HG02970 (cell line): Measurements from ENCODE around the gene MTG1.
"Not testable (repeated sequence)": the region's sequence is repeated elsewhere in the genome, so short reads cannot be mapped to it uniquely, and the experiment has no call there.

Source experiments
- ATAC-seq: cut with Tn5 transposase; IDR thresholded peaks from one replicate; pipeline ENCODE4 v1.9.1; 2021; ENCODE audit warnings: mild to moderate bottlenecking, moderate library complexity, moderate number of reproducible peaks; ENCODE audit not compliant: unreplicated experiment, low FRiP score

MTG1 gene

GRCh38 chr10:133358162-133358924 is 35.6 kb upstream of the MTG1 start:
- ATAC-seq: no peak

DNA sequence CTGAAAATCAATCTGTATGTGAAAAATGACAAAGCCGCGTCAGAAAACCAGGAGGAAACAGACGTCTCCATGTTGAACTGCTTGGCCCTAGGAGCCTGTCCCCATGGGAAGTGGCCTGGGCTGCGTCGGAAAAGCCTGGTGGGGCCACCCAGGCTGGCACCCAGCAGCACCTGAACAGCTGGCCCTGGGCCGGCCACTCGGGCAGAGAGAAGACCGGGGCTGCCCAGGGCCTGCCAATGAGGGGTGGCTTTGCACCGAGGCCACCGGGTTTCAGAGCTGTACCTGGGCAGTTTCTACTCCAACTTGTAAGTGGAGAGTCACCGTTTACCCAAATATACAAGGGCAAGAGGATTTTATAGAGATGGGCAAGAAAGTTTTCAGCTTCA is 35.0 kb upstream of the MTG1 start:
- no peak for ATAC-seq

DNA sequence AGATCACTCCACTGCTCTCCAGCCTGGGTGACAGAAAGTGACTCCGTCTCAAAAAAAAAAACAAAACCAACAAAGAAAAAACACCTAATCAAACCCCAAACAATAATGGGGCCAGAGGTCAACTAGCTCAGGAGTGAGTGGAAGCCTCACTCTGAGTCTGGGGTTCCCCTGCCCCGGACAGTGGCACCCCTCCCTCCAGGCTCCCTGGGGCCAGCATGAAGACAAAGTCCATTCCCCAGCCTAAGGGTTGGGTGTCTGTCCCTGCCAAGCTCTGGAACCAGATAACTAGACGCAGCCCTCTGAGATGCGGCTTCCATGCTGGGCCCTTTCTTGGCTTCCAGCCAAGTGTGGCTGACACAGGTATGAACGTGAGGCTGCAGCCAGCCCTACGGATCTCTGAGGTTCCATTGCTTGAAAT is 34.4 kb upstream of the MTG1 start:
- no peak for ATAC-seq

DNA sequence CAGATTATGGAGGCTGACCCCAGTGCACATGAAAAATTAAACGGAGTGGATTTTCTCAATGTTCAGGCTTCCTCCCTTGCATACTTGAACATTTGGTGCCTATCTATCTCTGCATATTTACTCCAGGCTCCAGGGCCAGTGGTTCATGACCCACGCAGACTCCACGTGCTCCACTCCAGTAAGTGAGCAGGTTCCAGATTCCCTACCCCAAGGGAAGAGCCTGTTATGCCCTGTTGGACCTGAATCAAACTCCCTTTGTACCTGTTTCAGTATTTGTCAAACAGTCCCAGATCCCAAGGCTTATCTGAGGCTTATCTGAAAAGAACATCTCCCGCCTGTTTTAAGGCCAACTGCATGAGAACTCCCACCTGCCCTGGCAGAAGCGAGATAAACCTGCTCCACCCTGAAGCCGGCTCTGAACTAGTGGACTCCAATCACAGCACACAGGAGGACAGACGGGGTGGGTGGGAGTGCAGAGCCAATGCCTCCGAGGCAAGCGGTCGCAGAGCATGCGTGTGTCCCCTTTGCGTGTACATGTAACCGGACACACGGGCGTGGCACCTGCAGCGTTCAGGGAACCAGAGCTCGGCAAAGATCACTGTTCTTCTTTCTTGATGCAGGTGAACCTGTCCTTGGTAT is 33.9 kb upstream of the MTG1 start:
- ATAC-seq: no peak

GRCh38 chr10:133361227-133361626 is 32.7 kb upstream of the MTG1 start:
- ATAC-seq: no peak

DNA sequence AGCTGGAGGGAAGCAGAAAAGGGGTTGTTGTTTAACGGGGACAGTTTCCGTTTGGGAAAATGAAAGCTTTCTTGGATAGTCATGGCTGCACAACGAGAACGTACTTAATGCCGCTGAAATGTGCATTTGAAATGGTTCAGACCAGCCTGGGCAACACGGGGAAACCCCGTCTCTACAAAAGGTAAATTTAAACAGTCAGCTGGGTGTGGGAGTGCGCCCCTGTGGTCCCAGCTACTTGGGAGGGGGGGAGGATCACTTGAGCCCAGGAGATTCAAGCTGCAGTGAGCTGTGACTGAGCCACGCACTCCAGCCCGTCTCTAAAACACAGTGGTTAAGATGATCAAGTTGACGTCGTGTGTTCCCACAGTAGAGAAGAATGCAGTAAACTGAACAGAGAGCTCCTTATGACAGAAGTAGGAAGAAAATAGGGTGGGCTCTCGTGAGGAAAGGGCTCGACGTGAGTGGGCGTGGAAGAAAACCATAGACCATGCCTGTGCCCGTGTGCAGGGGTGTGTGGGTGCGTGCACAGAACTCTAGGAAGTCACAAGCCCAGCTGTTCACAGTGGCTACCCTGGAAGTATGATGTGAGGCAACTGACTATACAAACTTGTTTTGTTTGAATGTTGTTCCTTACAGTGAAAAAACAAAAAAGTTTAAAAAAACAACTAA is 32.0 kb upstream of the MTG1 start:
- no peak for ATAC-seq

DNA sequence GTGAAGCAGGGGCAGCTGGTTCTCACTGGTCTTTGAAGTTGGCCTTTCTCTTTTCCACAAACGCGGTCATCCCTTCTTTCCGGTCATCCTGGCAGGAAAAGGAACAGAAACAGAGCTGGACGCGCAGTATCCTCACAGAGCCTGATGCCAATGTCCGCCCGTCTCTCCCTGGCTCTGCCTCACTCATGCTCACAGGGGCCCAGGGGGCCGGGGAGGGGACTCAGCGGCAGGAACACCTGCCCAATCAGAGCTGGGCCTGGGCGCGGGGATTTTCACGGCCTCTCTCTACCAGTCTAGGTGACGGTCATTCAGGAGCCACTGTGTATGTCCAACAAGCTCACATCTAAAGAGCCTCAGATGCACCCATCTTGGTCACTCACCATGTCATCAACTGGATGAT is 31.1 kb upstream of the MTG1 start:
- ATAC-seq: no peak

DNA sequence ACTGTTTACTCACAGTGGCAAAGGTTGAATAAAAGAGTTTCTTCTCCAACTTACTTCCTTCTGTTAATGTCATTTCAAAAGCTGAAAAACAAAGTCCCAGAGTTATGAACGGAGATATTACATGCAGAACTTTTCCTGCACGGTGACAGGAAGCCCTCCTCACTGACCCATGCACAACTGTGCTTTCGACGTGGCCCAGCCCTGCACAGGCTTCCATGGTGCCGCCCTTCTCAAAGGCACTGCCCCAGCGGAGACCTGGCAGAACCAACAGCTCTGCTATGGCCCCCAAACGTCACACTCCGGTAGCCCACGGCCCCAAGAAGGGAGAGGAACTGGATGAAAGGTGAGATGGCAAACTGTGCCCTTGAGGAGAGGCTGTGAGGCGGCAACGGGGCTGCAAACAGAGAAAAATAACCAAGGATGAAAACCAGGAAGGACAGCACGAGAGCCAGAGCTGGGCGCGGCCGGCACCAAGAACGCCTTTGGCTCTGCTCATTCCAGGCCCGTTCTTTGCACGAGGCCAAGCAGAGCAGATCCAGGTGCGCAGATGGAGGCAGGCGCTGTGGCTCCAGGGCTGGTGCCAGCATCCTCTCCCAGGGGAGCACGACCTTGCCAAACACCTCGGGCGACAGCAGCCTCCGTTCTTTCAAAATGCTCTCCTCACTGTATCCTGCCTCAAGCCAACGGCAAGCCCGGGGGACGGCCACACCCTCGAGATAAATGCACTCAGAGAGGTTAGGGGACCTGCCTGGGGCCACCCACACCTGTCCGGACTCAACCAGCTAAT is 29.1 kb upstream of the MTG1 start:
- ATAC-seq: no peak

DNA sequence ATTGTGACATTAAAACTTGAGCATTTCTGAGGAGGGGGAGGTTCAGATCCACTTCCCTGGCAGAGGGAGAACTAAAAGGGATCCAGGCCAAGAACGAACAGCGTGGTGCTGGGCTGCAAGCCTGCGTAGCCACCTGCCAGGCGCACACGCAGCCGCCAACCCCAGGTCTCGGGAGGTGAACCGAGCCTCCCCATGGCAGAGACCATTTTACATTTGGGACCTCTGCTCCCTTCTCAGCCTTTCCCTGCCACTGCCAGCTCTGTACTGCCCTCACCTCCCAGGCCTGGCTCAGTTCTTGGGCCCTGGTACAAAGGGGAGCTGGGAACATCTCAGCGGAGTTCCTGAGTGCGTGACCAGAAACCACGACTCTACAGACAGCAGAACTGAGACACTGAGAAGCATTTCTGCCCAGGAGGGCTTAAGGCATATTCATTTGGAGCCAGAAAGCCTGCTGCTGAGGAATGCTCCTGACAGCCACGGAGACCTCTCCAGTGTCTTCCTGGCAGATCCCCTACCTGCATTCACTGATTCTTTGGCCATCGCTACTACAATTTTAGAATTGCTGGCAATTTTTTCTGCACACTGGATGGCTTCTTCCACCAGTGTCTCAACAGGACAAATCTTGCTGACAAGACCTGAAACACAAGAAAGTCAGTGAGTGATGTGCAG is 28.4 kb upstream of the MTG1 start:
- no peak for ATAC-seq

DNA sequence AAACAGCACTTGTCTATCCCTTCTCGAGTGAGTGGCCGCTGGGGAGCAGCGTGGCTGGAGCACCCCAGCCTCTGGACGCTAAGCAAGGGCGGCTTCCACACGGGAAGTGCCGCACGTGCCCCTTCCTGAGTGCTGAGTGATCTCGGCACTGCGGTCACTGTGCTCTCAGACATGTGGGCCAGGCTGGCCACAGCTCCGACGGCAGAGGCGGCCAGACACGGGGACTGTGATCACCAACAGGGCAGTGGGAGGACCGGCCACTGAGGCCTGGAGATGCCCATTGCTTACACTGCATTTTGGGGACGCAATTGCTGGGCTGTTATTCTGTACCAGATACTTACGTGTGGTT is 27.9 kb upstream of the MTG1 start:
- ATAC-seq: no peak

DNA sequence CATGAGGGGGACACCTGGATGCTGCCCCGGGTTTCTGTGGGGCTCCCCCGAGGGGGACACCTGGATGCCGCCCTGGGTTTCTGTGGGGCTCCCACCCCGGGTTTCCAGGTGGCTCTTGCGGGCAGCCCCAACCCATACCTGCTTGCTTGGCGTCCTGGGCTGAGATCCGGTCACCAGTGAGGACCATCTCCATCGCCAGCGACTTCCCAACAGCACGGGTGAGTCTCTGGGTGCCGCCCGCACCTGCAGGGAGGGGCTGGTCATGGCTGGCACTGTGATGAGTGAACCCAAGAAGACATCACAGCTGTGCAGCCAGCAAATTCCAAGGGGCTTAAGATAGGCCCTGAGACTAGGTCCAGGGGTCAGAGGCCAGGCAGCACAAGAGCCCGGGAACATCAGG is 27.2 kb upstream of the MTG1 start:
- no peak for ATAC-seq

DNA sequence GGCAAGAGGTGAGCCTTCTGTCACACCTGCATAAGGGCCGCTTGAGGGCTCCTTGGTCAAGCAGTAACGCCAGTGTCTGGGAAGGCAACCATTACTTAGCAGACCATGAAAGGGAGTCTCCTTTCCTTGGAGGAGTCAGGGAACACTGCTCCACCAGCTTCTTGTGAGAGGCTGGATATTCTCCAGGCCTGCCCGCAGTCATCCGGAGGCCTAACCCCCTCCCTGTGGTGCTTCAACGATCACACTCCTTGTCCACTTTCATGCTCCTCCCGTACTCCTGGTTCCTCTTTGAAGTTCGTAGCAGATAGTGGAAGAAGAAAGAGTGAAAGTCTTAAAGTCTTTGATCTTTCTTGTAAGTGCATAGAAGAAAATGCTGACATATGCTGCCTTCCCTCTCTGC is 26.5 kb upstream of the MTG1 start:
- ATAC-seq: not testable (repeated sequence)

- ATAC-seq: no peak
These were observed 25.8 kb upstream of the MTG1 start for GRCh38 chr10:133368153-133368552.

DNA sequence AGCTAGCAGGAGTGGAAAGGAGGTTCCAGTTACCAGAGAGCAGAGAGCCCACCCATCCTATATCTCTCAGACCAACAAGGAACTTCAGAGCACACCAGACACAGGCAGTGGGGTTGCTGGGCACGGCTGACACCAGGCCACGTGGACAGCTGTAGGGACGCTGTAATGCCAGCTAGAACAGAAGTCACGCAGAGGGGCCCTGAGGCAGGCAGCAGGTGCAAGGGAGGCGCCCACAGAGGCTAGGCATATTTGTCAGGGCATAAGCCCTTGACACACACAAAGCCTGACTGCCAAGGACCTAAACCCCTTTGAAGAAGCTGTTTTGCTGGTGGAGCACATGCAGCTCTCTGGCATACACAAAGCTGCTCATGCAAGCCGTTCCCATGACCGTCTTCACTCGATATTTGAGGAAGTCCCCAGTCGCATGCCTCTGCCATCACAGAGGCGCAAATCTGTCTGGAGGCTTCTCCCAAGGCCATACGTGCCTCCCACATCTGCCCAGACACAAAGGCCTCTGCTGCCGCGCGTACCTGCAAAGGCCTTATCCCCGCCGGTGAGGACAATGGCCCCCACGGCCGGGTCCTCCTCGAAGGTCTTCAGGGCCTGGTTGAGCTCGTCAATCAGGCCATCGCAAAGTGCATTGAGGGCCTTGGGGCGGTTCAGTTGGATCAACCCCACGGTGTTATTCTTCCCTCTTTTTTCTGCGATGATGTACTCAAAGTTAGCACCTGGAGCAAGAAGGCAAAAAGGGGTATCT is 23.7 kb upstream of the MTG1 start:
- no peak for ATAC-seq

GRCh38 chr10:133372507-133372906 is 21.4 kb upstream of the MTG1 start:
- ATAC-seq: no peak

- ATAC-seq: peak; percentile 84
These were observed 20.5 kb upstream of the MTG1 start, which contains the start of gene ECHS1 for GRCh38 chr10:133373174-133374090. Gene ECHS1, minus strand, starts transcription at chr10:133373354. Its CDS starts 21 bp downstream, at chr10:133373333.

- no peak for ATAC-seq
These were observed 18.4 kb upstream of the MTG1 start for GRCh38 chr10:133375357-133376115.

- ATAC-seq: not testable (repeated sequence)
These were observed 17.8 kb upstream of the MTG1 start for GRCh38 chr10:133376183-133376582.
